GM12865 (cell line): ENCODE data around the gene SELENOO.
A peak's percentile ranks its signal among the peaks of the same experiment; 100 is the strongest.

Source experiments
- DNase-seq: peaks from one replicate; pipeline ENCODE4 v3.0.0; 2010; ENCODE audit warnings: low read depth
- H3K4me3 ChIP-seq: 2 replicates; pipeline ENCODE4 v1.5.1; 2011; ENCODE audit warnings: mild to moderate bottlenecking, low read depth, low read length, control low read depth
- TF ChIP-seq, protein P1 (sequence below): IDR thresholded peaks from 2 replicates; pipeline ENCODE4 v1.5.1; 2011; ENCODE audit warnings: low read length, control low read depth, low read depth, inconsistent platforms; ENCODE audit not compliant: insufficient read depth; ENCODE audit errors: missing control alignments

SELENOO gene, protein sequence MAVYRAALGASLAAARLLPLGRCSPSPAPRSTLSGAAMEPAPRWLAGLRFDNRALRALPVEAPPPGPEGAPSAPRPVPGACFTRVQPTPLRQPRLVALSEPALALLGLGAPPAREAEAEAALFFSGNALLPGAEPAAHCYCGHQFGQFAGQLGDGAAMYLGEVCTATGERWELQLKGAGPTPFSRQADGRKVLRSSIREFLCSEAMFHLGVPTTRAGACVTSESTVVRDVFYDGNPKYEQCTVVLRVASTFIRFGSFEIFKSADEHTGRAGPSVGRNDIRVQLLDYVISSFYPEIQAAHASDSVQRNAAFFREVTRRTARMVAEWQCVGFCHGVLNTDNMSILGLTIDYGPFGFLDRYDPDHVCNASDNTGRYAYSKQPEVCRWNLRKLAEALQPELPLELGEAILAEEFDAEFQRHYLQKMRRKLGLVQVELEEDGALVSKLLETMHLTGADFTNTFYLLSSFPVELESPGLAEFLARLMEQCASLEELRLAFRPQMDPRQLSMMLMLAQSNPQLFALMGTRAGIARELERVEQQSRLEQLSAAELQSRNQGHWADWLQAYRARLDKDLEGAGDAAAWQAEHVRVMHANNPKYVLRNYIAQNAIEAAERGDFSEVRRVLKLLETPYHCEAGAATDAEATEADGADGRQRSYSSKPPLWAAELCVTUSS

GRCh38 chr22:50200461-50201190, at the start of gene SELENOO:
Gene SELENOO, plus strand, starts transcription at chr22:50201011. Its CDS starts 26 bp downstream, at chr22:50201037.
- peak; percentile 95 for DNase-seq
- TF ChIP-seq, protein P1, sequence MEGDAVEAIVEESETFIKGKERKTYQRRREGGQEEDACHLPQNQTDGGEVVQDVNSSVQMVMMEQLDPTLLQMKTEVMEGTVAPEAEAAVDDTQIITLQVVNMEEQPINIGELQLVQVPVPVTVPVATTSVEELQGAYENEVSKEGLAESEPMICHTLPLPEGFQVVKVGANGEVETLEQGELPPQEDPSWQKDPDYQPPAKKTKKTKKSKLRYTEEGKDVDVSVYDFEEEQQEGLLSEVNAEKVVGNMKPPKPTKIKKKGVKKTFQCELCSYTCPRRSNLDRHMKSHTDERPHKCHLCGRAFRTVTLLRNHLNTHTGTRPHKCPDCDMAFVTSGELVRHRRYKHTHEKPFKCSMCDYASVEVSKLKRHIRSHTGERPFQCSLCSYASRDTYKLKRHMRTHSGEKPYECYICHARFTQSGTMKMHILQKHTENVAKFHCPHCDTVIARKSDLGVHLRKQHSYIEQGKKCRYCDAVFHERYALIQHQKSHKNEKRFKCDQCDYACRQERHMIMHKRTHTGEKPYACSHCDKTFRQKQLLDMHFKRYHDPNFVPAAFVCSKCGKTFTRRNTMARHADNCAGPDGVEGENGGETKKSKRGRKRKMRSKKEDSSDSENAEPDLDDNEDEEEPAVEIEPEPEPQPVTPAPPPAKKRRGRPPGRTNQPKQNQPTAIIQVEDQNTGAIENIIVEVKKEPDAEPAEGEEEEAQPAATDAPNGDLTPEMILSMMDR, result no peak
- peak within 1 kb of the TSS; percentile 85 for H3K4me3 ChIP-seq

DNA sequence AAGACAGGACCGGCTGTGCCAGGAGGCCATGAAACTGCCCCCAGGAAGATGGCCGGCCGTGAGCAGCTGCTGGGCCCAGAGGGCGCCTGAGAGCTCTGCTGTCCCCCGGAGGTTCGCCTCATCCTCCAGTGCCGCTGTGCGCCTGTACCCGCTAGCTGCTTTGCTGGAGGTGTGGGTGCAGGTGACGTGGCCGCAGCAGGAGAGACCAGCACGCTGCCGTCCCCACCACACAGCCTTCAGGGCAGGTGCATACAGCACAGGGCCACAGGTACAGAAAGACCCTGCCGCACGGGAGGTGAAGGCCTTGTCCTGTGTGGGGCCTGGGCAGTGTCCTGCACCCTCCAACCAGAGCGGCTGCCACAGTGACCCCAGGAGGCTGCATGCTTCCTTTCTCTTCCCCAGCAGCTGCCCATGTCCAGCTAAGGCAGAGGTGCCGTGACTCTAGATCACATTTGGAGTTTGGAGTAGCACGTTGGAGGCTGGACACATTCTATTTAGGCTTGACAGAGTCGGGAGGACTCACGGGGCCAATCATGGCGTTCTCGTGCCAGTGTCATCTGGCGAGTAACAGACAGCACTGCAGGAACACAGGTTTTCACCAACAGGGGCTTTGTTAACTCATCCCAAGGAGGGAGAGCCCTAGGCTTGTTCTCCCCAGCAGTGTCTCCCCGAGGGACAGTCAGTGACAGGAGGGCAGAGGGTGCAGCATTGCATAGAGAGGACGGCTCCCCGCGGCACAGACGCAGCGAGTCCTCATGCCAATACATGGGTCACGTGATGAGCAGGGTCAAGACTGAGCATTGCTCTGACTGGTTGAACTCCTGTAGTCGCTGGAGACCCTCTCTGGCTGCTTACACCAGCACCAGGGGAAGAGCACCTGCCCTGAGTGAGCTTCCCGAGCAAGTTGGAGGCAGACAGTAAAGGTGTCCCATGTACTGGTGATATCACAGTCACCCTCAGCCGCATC, 49.0 kb upstream of the SELENOO start:
- TF ChIP-seq, protein P1, result no peak
- no peak overlapping the region for H3K4me3 ChIP-seq
- no peak for DNase-seq

DNA sequence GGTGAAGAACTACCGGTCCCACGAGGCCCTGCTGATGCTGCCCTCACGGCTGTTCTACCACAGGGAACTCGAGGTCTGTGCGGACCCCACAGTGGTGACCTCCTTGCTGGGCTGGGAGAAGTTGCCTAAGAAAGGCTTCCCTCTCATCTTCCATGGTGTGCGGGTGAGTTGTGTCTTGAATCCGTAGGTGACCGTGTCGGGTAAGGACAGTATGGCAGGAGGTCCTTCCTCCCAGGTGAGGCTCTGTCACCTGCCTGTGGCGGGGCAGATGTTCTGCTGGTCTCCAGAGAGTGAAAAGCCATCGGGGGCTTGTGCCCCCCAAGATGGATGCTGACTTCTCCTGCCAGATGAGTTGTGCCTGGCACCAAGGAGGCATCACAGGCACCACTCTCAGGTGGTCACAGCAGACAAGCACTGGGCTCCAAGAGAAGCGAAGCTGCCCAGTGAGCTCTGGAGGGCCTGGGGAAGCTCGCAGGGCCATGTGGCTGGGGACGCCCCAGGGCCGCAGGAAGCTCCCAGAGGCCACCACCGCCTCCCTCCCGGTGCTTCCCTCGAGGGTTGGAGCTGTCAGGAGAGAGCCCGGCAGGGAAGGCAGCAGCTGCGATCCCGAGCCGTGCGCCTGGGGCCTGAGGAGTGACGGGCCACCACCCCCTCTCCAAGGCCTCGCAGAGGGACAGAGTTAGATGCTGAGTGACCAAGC, 47.6 kb upstream of the SELENOO start:
- DNase-seq, result no peak
- H3K4me3 ChIP-seq, result no peak overlapping the region
- TF ChIP-seq, protein P1, result no peak

DNA sequence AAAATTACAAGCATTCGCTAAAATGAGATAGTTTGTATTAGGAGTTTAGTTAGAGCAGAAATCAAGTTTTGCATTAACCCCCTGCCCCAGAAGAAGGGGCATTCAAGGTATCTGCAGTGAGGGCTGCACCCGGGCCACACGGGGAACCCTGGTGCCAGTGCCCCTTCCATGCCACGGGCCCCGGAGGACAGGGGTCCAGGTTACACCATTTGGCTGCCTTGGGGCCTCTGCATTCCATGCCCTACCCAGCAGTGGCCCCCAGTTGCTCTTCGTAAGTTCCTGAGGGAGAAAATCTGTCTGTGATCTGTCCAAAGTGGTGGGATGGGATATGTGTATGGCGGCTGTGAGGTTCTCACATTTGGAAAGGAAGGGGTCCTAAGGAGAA, 47.1 kb upstream of the SELENOO start:
- no peak overlapping the region for H3K4me3 ChIP-seq
- TF ChIP-seq, protein P1, result no peak

DNA sequence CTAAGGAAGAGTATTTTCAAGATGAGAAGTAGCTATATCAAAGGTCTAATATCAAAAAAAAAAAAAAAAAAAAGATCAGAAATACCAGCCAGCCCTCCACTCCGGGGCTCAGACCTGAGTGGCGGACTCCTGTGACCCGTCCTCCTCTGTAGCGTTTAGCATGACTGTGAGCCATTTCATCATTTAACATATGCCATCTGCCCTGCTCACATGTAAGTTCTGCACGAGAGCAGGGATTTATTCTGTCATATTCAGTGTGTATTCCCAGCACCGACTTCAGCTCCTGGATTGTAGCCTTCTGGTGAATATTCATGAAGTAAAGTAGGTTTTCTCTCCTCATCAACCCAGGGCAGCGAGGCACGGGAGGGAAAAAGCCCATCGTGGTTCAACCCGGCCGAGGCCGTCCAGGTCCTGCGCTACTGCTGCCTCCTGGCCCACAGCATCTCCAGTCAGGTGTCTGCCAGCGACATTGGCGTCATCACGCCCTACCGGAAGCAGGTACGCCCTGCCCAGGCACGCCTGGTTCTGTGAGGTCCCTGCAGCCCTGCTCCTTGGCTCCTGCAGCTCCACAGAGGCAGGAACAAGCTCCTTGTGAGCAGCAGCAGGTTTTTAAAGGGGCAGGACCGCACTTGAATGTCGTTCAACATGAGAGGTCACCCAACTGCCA, 43.0 kb upstream of the SELENOO start:
- no peak overlapping the region for H3K4me3 ChIP-seq
- DNase-seq, result no peak
- TF ChIP-seq, protein P1, result no peak

More for the DNA sequence above, 47.1 kb upstream of the SELENOO start:
- no peak for DNase-seq
